Activated CD4-positive, CD25-positive, alpha-beta regulatory T cell treated with anti-CD3 and anti-CD28 coated beads, Interleukin-2, amount 50 U/mL, for 16 hours (primary cell): ENCODE measurements around the gene ANLN.

ENCODE experiments used
- DNase-seq: peaks from one replicate; pipeline ENCODE4 v3.0.0-alpha.2; 2020; ENCODE audit warnings: low read depth, low spot score

ANLN gene

DNA sequence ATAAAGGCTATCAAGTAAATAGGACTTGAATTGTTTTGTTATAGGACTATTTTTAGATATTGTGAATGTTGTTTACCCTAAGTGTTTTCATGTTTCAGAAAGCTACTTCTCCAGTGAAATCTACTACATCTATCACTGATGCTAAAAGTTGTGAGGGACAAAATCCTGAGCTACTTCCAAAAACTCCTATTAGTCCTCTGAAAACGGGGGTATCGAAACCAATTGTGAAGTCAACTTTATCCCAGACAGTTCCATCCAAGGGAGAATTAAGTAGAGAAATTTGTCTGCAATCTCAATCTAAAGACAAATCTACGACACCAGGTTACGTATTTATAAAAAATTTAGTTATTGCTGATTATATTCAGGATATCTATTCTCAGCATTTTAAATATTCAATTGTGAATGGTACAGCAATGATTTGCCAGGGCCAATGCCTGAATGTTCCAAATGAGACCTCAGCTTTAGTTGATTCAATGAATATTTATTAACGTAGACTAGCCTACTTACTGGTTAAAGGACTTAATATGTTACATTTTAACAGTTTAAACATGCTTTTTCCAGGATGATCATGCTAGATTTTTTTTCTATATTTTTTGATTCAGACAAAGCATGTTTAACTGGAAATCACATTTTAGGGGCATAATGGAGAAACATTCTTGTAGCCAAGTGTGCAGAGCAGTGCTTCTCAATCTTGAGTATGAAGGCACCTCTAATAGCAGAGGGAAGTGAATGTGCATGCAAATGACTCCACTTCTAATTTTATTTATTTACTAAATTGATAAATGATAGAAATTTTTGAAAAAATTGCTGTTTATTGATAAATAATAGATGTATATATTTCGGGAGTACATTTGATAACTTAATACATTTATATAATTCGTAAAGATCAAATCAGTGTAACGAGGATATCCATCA is 18.2 kb downstream of the ANLN start:
- no peak for DNase-seq

DNA sequence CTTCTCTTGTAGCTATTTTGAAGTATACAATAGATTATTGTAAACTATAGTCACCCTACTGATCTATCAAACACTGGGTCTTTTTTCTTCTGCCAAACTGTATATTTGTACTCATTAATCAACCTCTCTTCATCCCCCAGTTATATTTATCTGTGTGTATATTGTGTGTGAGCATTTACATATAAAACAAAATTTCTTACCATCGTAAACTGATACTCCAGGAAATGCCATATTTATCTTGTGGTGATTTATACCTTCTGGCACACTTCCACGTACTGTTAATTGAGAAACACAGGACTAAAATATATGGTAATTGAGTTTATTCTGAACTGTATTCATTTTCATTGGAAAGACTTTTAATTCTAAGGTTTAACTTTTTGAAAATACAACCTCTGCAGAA is 18.9 kb downstream of the ANLN start:
- DNase-seq, result no peak

DNA sequence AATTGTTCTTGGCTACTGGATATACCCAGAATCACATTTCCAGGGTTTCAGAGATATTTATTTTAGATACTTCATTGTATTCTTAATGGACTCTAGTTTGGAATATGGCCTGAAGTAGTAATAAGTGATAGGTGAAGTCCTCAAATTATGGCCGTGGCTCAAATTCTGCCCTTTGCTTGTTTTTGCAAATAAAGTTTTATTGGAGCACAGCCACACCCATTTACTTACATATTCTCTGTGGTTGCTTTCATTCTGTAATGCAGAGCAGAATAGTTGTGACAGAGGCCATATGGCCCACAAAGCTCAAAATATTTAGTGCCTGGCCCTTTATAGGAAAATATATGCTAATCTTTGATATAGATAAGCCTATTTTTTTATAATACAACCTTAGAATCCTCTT is 19.5 kb downstream of the ANLN start:
- no peak for DNase-seq

DNA sequence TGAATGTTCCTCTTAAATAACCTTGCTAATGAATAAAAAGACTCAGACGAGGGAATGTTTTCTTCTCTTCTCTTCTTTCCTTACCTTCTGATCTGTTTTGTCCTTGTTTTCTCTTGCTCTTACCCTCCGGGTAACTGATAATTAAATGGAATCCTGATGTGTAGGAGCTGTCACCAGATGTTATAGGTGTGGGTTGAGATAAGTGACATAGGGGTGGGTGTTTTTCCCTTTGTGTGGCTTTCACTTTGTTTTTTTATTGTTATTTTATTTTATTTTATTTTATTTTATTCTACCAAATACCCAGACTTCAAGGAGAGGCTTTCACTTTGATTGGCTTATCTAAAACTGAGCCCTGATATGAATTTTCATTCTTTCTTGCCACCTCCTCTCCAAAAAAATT is 25.5 kb downstream of the ANLN start:
- no peak for DNase-seq

DNA sequence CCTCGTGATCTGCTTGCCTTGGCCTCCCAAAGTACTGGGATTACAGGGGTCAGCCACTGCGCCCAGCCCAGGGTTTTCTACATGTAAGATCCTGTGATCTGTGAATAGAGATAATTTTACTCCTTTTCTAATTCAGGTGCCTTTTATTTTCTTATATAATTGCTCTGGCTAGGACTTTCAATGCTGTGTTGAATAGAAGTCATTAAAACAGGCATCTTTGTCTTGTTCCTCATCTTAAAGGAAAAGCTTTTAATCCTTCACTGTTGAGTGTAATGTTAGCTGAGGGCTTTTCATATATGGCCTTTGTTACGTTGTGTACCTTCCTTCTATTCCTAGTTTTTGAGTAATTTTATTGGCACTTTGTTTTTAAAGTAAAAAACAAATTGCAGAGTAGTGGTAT is 26.6 kb downstream of the ANLN start:
- DNase-seq, result no peak

DNA sequence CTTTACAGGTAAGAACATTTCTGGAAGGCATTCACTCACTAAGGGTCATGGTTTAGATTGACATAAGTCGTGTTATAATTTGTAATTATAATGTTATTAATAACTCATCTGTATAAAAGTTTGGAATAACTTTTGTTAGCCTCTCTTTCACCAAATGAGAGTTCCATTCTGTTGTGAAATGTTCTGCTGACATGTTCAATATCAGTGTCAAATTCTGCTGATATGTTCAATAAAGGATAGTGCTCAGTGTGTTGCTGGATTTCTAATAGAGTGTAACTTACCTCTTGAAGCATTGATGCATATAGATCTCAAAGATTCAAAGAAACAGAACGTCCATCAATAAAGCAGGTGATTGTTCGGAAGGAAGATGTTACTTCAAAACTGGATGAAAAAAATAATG is 30.6 kb downstream of the ANLN start:
- DNase-seq, result no peak

DNA sequence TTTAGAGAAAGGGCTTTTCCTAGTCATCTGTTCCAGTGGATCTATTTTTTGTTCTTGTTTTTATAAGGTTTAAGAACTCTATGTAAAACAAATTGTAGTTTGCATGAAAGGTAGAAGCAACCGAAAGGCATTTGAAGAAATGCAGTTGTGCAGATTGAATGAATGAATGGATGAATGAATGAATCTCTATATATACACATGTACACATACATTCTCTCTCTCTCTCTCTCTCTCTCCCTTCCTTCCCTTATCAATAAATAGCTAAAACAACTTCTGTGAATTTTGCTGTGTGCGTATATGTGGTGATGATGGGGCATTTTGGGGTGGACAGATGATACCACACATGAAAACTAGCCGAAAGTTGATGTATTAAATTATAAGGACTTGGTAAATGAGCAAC is 32.4 kb downstream of the ANLN start:
- no peak for DNase-seq

DNA sequence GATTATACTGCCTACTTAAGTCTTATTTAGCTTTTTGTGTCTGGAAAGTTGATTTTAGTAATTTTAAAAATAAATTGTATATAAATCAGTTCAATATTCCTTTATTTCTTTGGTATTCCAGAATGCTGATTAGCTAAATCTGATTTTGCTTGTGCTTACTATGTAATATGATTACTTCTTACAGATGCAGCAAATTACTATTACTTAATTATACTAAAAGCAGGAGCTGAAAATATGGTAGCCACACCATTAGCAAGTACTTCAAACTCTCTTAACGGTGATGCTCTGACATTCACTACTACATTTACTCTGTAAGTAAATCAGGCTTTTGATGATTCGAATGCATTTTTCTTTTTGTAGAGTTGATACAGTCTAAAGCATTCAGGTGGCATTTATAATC is 34.0 kb downstream of the ANLN start:
- DNase-seq, result no peak

DNA sequence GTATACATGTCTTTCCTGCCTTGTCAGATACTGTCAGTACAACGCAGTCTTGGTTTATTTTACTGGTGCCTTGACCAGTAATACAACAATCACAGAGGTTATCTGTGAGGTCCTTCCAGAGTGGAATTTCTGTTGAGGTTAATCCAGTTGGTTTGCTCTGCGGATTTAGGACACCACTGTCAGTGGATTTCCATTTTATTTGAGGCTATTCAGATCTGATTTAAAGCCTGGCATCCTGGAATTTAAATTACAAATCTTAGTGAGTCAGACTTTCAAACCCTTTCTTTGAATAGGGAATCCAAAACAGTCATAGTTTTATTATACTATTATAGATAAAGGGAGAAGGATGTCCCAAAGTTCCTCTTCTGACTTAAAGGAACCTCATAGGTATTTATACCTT is 40.5 kb downstream of the ANLN start:
- DNase-seq, result no peak

DNA sequence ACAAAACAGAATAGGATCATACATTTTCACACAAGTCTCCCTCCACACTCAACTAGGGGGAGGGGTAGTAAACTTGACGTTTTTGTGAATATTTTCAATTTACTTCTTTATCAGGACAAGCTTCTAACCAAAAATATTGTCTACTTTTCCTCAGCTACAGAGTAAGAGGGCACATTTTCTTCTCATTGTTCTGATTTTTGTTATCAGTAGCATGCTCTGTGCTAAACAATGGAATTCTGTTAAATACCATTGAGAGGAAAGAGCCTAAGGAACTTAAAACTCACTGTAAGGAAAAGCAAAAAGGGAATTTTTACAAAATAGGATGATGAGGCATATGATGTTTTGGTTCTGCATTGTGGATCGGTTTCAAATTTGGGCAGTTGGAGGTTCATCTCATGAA is 41.2 kb downstream of the ANLN start:
- DNase-seq, result no peak

DNA sequence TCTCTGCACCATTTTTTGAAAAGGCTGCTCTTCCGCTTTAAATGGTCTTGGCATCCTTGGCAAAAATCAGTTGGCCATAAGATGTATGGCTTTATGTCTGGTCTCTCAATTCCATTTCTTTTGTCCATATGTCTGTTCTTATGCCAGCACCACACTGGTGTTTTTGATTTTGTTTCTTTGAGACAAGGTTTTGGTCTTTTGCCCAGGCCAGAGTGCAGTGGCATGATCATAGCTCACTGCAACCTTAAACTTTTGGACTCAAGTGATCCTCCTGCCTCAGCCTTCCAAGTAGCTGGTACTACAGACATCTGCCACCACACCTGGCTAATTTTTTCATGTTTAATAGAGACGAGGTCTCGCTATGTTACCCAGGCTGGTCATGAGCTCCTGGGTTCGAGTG is 48.5 kb downstream of the ANLN start:
- DNase-seq, result no peak

DNA sequence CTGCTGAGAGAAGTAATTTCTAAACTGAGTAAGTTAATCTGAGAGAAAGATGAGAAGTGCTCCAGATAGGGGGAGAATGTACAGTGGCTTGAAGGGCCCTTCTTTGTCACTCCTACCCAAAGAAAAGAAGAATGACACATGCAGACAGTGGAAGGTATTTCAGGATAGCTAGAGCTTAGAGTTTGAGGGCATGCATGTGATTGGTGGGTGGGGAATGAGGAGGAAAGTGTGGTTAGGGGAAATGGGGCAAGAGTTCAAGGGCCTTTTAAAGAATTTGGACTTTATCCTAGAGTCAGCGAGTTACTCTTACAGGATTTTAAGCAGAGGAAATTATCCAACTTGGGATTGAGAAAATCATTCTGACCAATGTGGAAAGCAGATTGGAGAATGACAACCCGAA is 50.0 kb downstream of the ANLN start:
- DNase-seq, result no peak

DNA sequence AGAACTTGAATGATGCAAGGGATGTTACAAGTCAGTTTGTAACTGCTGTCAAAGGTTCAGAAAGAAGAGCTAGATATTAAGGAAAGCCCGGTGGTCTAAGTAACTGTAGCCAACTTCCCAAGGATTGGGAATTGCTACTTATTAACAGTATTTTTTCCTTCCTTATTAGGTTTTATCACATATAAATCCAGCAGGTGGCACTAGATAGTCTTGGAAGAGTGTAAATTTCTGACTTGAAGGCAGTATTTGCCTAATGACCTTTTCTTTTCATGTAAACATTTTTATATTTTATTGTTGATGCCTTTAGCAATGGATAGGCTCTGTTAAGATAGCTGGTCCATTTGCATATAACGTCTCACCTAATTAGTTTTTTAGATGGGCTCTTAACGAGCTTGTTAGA is 51.2 kb downstream of the ANLN start:
- no peak for DNase-seq

DNA sequence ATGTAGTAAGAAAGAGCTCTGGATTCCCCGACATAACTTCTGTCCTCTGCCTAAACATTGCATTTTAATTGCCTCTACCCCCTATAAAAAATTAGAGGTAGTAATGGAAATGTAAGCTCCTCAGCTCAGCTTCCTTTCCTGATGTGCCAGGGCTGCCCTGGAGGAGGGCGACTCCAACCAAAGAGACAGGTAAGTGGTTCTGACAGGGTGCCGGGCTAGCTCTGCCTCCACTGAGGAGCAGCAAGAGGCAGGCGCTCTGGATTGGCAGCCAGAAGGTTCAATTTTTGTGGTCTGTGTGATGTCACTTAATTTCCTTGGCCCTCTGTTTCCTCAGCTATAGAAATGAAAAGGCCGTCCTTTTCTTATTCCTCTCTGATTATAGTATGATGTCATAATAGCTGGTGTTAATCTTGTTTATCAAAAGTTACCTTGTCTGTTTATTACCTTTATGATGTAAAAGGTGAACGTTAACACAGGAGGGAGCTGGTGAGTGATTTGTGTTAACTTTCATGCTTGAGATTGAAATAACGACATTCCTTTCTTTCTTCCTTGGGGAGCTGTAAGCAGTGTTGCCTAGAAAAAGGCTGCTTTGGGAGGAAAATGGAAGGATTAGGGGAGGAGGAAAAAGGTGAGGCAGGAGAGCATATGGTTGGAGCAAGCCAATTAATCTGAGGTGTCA is 51.8 kb downstream of the ANLN start:
- DNase-seq, result no peak

DNA sequence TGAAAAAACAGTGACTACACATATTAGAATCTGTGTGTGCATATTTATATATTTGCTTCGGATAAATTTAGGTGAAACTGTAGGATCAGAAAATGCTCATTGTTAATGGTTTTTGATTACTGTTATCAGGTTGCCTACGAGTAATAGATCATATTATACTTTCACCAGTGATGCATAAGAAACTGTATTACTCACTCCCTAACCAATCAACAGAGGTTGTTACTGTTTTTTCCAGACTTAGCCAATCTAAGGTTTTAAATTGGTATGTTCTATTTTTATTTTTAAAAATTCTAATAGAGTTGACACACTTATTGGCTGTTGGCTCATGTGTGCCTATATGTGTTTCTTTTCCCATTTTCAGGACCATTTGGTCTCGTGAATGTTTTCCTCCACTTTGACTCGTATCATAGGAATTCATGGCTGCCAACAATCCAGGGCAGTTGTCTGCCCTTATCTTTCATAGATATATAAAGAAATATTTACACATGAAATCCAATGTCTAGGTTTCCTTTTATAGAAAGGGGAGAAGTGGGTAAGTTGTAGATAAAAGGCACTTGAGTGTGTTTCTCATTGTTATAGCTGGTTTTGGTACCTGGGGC is 59.2 kb downstream of the ANLN start:
- DNase-seq, result no peak

DNA sequence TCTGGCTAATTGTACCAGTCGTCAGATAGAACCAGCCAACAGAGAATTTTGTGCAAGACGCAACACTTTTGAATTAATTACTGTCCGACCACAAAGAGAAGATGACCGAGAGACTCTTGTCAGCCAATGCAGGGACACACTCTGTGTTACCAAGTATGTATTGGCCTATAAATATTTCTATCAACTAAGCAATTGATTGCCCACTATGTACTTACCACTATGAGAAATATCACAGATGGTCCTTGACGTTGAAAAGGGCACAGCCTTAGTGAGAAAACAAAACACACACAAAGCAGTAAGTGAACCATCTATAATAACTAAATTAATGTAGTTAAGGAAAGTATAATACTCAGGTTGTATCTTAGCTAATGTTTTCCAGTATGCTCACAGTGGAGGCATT is 60.0 kb downstream of the ANLN start:
- no peak for DNase-seq

DNA sequence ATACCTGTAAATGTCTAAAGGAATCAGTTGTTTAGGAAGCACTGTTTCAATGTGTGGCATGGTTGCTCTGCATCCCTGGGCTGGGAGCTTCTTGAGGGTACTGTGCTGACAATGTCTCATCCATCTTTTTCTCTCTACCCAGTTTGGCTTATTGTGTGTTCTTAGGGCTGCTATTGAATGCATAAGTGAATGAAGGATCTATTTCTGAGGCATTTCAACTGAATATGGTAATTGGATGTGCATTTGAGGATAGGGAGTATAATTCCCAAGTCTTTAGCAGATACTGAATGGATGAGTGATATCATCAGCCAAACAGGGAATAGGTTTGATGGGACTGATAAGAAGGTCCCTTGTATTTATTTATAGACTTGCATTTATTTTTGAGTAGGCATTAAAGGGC is 64.1 kb downstream of the ANLN start:
- no peak for DNase-seq

DNA sequence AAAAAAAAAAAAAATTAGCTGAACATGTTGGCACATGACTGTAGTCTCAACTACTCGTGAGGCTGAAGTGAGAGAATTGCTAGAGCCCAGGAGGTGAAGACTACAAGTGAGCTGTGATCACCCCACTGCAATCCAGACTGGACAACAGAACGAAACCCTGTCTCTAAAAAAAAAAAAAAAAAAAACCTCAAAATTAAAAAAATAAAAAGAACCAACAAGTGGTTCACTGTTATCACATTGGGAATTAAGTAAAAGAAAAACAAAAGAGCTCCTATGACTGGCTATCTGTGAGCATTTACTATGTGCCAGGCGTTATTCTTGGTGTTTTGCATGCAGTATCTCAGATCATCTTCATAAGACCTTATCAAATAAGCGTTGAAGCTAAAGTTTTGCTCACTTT is 66.0 kb downstream of the ANLN start:
- no peak for DNase-seq

DNA sequence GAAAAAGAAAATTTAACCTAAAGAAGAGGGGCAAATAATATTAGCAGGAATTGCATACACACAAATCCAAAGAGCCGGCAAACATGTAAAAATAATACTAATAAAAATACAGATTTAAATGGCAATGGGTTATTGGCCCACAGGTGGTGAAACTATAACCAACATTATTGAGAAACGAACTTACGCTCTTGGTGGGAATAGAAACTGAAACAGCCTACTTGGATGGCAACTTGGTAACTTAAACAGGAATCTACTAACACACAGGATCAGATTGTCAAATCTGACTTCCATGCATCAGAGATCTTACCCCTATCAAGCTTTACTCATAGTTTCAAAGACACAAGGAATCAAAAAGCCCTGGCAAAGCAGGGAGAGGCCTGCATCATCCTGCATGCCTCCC is 66.5 kb downstream of the ANLN start:
- DNase-seq, result no peak

DNA sequence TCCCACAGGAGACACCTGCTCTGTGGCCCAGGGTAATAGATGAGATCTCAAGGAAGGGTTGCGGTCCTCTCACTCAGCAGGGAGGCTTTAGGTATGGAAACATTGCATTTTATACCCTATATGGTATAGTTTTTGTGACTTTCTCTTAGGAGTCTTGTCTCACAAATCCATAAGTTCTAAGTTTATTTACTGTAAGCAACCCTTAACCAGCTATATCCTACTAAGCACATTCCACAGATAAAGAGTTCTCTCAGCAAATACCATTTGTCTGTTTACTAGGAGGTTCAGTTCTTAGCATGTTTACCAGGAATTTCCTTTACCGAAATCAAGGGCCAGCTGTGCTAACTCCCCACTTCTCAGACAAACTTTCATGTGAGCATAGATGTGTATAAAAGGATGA is 66.9 kb downstream of the ANLN start:
- DNase-seq, result no peak

DNA sequence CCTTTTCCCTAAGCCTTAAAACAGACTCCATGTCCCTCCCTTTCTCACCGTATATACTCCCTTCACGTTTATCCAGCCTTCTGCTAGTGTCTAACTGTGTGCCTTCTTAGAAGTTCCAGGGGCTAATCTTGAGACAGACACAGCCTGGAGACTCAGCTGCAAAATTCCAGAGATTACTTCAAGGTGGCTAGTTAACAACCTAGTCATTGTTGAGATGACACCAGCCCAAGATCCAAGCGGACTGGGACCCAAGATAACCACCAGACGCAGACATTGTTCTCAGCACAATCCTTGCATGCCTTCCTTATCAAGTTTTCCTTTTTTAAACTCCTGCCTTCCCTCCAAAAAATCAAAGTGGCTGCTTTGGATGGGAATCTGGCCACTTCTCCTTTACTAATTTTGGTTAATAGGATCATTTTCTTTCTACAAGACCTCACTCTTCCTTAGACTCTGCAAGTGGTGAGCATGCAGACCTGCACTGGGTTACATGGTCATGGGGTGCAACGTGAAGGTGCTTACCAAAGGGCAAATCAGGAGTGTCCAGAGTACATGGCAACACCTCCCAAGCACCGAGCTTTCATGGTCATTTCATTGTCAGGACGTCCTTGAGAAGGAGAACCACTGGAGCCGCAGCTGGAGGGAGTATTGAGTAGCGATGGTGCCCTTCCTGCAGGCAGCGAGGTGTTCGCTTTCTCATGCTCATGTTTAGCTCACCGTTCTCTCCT is 69.7 kb downstream of the ANLN start:
- DNase-seq, result no peak

DNA sequence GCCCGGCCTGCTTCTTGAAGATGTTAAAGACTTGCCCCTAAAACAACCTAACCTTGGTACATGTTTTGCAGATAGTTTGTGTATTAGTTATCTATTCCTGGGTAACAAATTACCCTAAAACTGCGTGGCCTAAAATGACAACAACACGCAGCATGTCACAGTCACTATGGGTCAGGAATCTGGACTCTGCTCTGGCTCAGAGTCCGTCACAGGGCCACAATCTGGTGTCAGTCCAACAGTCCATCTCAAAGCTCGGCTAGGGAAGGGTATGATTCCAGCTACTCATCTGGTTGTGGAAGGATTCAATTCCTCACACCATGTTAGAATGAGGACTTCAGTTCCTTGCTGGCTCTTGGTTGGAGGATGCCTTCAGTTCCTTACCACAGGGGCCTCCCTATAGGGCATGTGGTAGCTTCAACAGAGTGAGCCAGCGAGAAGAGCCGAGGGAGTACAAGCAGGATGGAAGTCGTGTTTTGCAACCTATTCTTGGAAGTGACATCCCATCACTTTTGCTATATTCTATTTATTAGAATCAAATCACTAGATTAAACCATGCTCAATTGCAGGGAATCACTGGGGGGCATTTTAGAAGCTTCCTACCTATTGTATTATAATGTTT is 71.3 kb downstream of the ANLN start:
- no peak for DNase-seq
